GM19023 (cell line): Measurements from ENCODE around the gene CAPN1.
"Not testable (repeated sequence)": the region's sequence is repeated elsewhere in the genome, so short reads cannot be mapped to it uniquely, and the experiment has no call there.

Experiments used
- ATAC-seq: cut with Tn5 transposase; IDR thresholded peaks from one replicate; pipeline ENCODE4 v1.9.1; 2021; ENCODE audit warnings: mild to moderate bottlenecking, moderate library complexity; ENCODE audit not compliant: unreplicated experiment

CAPN1 gene

GRCh38 chr11:65181569-65182257 lies at the start of gene CAPN1:
Gene CAPN1 (plus strand): TSS chr11:65181928. CDS start chr11:65182702, 774 bp downstream.
- peak; percentile 50 for ATAC-seq

GRCh38 chr11:65132238-65132987 lies 49.3 kb upstream of the CAPN1 start:
- peak; percentile 36 for ATAC-seq

DNA sequence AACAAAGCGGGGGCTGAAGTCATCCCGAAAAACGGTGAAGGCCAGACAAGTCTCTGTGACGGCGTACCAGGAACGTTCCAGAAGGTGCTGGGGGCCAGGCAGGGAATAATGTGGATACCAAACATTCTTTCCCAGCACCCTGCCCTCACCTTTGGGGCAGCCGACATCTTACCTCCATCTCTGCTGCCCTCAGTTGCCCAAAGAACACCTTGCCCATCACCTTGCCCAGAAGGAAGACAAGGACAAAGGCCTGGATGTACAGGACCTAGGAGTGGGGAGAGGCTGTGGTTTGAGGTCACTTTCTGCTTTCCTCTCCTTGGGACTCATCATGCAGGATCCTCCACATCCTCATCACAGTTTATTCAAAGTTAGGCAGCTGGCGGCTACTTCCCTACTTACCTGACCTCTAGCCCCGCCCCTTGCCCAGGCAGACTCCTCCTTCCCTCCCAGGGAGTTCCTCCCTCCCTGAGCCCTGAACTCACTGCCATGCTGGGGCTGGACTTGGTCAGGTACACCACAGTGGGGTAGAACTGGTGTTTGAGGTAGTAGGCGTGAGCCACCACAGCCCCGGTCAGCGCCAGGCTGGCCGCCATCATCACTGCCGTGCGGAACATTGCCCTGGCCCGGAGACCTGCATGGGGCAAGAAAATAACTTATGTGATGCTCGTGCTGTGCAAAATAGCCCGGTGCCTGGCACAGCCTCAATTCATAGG lies 48.6 kb upstream of the CAPN1 start:
- ATAC-seq = no peak

DNA sequence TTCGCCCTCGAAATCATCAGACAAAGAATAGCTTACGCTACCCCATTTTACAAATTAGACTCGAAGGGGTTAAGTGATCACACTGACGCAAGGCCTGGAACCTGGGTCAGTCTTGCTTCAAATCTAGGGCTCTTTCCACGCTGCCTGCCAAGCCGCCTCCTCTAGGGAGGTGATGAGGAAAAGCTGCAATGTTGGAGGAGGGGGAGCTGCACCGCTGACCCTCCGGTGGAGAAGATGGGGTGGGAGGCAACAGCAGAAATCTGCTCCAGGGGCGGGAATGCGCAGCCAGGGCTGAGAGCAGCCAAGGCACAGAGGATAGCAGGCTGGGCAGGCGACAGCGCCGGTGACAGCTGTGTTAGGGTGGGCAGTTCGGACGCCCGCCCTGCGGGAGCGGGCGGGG lies 48.0 kb upstream of the CAPN1 start:
- no peak for ATAC-seq

DNA sequence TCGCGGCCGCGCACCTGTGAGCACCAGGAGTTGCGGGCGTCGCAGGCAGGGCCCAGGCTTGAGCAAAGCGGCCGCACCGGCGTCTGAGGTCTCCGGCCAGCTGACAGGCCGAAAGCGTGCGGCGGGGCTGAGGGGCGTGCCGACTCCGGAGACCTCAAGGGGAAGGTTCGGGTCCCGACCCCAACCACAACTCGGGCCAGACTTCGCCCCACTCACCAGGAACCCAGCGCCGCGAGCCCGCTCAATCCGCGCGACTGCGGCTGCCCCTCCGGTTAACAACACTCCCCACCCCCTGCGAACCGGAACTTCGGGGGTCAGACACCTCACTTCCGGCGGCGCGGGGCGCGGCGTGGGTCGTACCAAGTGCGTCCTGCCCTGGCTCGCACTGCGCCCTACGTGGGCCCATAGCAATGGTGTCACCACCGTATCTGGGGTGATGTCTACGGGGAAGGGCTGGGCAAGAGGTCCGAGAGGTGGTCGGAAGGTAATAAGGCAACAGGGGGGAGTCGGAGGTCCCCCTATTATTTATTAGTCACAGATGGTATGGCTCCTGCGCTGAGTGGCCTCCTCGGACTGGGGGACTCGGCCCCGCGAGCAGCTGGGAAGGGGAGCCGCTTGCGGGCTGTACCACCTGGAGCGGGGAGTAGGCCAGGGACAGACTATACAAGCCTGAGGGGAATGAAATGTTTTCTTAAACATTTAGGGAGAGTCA lies 47.3 kb upstream of the CAPN1 start, which contains the start of gene SYVN1:
TSS of gene SYVN1 (minus strand) at position 280 of the 712 bp plus-strand sequence. CDS start 918 bp downstream, outside the sequence.
- ATAC-seq = peak; percentile 63

DNA sequence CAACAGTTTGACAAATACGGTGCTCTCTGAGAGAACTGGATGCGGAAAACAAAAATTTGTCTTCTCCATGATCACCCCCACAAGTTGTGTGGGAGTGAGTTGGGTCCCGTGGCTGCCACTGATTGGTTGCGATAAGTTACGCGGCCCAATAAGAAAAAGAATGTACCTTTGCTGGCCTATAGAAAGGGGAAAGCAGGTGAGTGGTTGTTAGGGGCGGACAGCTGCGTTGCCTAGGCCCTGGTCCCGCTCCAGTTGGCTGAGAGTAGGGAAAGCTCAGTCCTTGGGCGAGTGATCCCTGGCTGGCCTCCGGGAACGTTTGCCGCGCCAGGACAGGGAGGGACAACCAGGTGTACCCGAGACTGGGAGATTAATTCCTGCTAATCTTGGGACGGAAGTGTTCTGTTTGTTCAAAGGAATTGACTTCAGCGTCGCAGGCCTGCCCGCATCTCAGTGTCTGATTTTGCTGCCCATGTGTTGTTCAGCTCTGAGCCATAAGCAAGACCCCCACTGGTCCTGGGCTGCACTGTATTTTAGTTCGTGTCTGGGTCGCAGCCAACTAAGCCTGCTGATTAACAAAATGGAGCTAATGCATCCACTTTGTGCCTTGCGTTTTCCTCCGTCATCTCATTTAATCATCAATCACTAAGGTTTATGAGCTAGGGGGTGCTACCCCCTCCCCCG lies 46.6 kb upstream of the CAPN1 start:
- peak; percentile 65 for ATAC-seq

DNA sequence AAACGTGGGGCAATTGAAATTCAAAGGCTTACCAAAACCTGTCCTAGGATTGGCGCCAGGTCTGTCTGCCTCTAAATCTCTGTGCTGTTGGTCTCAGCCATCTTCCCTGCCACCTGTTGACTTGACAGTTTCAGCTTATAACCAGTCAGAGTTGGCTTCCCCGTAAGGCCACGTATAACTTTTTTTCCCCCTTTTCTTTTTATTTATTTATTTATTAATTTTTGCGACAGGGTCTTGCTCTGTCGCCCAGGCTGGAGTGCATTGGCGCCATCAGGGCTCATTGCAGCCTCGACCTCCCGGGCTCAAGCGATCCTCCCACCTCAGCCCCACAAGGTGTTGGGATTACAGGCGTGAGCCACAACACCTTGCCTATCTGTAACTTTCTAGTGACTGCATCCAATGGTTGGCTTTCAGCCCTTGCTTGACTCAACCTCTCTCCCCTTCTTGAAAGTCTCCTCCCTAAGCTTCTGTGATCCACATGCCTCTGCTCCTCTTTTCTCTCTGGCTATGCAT lies 46.0 kb upstream of the CAPN1 start:
- no peak for ATAC-seq

- ATAC-seq = no peak
Observed at GRCh38 chr11:65136515-65137096, 45.1 kb upstream of the CAPN1 start.

DNA sequence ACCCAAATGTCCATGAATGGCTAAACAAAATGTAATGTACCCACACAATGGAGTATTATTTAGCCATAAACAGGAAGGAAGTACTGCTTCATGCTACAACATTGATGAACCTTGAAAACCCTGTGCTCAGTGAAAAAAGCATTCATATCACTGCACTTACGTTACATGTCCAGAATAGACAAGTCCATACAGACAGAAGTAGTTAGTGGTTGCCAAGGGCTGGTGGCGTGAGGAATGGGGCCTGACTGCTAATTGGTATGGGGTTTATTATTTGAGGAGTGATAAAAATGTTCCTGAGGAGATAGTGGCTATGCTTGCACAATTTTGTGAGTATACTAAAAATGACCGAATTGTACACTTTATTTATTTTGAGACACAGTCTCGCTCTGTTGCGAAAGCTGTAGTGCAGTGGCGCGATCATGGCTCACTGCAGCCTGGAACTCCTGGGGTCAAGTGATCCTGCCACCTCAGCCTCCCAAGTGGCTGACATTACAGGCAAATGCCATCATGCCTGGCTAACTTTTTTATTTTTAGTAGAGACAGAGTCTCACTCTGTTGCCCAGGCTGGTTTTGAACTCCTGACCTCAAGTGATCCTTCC lies 39.7 kb upstream of the CAPN1 start:
- ATAC-seq = no peak

- no peak for ATAC-seq
Observed at GRCh38 chr11:65147352-65148075, 34.2 kb upstream of the CAPN1 start.

DNA sequence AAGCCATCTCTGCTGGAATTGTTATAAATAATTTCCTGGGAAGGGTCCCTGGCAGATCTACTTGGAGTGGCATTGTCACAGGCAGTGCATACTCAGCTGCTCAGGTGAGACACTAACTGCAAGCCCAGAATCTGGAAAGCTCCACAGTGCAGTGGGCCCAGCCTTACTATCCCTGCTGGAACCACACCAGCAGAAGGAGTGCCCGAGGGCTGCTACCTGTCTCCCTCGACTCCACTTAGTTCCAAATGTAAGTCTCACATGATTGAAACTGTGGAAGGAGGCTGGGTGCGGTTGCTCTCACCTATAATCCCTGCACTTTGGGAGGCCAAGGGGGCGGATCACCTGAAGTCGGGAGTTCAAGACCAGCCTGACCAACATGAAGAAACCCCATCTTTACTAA lies 33.1 kb upstream of the CAPN1 start:
- no peak for ATAC-seq

DNA sequence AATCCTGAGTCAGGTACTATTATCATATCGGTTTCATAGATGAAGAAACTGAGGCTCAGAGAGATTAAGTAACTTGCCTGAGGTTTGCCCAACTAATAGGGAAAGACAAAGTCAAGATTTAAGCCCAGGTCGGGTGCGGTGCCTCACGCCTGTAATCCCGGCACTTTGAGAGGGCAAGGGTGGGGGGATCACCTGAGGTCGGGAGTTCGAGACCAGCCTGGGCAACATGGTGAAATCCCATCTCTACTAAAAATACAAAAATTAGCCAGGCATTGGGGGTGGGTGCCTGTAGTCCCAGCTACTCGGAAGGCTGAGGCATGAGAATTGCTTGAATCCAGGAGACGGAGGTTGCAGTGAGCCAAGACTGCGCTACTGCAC lies 31.6 kb upstream of the CAPN1 start:
- ATAC-seq = not testable (repeated sequence)

- no peak for ATAC-seq
Observed at GRCh38 chr11:65150509-65151299, 31.0 kb upstream of the CAPN1 start.

DNA sequence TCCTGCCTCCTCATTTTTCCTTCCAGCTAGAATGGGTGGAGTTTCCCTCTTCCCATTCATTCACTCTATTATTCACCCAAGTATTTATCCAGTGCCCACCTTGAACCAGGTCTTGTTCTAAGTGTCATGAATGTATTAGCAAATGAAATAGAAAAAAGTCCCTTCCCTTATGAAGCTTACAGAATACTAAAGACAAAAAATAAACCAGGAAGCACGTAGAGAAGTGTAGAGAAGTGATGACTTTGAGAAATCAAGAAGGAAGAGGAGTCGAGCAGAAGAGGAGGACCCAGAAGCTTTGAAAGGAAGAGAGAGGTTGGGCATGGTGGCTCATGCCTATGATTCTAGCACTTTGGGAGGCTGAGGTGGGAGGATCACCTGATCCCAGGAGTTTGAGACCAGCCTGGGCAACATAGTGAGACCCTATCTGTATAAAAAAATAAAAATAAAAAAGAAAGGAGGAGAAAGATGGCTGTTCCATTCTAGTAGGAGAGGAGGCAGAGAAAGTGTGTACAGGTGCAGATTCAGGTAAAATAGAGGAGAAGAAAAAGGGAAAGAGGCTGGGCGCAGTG lies 30.3 kb upstream of the CAPN1 start:
- no peak for ATAC-seq

DNA sequence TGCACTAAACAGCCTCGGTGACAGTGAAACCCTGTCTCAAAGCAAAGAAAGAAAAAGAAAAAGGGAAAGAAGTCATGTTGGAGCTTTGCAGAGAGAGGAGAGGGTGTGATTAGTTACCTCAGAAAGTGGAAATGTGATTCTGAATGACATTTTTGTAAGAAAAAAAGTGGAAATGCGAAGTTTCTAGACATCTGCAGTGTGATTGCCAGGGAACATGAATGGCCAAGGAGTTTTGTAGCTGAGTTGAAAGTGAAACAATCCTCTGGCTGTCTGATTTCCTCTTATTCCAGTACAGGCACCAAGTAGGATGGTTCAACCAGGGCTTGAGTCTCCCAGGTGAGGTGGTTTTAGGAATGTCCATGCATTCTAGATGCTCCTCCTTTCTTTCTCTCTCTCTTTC lies 29.6 kb upstream of the CAPN1 start:
- no peak for ATAC-seq

DNA sequence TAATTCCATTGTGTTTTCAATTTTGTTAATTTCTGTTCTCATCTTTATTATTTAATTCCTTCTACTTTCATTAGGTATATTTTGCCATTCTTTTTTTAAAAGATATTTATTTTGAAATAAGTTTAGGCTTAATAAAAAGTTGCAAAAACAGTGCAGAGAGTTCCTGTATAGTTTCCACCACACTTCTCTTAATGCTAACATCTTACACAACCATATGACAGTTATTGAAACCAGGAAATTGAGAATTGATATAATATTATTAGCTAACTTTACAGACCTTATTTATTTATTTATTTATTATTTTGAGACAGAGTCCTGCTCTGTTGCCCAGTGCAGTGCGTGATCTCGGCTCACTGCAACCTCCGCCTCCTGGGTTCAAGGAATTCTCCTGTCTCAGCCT lies 25.5 kb upstream of the CAPN1 start:
- no peak for ATAC-seq

DNA sequence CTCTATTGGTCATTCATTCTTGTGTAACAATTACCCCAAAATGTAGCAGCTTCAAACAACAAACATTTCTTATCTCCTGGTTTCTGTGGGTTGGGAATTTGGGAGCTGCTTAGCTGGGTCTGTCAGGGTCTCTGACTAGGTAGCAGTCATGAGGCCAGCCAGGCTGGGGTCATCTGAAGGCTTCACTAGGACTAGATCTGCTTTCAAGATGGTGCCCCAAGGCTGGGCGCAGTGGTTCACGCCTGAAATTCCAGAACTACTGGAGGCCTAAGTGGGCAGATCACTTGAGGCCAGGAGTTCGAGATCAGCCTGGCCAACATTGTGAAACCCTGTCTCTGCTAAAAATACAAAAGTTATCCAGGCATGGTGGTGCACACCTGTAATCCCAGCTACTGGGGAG lies 24.8 kb upstream of the CAPN1 start:
- ATAC-seq = no peak

- ATAC-seq = no peak
Observed at GRCh38 chr11:65157336-65157735, 24.4 kb upstream of the CAPN1 start.
